LNCaP clone FGC (cell line): Measurements from ENCODE around the gene SURF4.
"Not testable (repeated sequence)": the region's sequence is repeated elsewhere in the genome, so short reads cannot be mapped to it uniquely, and the experiment has no call there.

ENCODE experiments used
- DNase-seq: peaks from one replicate; pipeline ENCODE4 v3.0.0-alpha.2; 2011; ENCODE audit warnings: low read depth
- H3K4me3 ChIP-seq: 2 replicates; pipeline ENCODE4 v1.5.1; 2011; ENCODE audit warnings: mild to moderate bottlenecking, low read depth, low read length, control low read depth
- CTCF ChIP-seq: IDR thresholded peaks from 2 replicates; pipeline ENCODE4 v1.5.1; 2012; ENCODE audit warnings: mild to moderate bottlenecking; ENCODE audit not compliant: control insufficient read depth, insufficient read depth; ENCODE audit errors: extremely low read depth

The SURF4 gene

GRCh38 chr9:133327834-133328484 is 47.9 kb downstream of the SURF4 start:
- no peak overlapping the region for H3K4me3 ChIP-seq
- no peak for TF ChIP-seq CTCF
- DNase-seq = no peak

- H3K4me3 ChIP-seq, DNase-seq: not testable (repeated sequence)
Measured at GRCh38 chr9:133327021-133327420, 48.8 kb downstream of the SURF4 start.

GRCh38 chr9:133323991-133324703 is 51.7 kb downstream of the SURF4 start:
- TF ChIP-seq CTCF = no peak
- H3K4me3 ChIP-seq = no peak overlapping the region
- no peak for DNase-seq

GRCh38 chr9:133323211-133323610 is 52.6 kb downstream of the SURF4 start:
- no peak for DNase-seq
- no peak overlapping the region for H3K4me3 ChIP-seq
- TF ChIP-seq CTCF = no peak

GRCh38 chr9:133322701-133323100 is 53.2 kb downstream of the SURF4 start:
- H3K4me3 ChIP-seq = no peak overlapping the region
- no peak for TF ChIP-seq CTCF
- no peak for DNase-seq

GRCh38 chr9:133321411-133321935 is 54.4 kb downstream of the SURF4 start:
- TF ChIP-seq CTCF = no peak
- DNase-seq = no peak
- H3K4me3 ChIP-seq = no peak overlapping the region

- no peak for DNase-seq
- no peak overlapping the region for H3K4me3 ChIP-seq
- TF ChIP-seq CTCF = no peak
Measured at GRCh38 chr9:133320421-133320881, 55.4 kb downstream of the SURF4 start.

- not testable (repeated sequence) for H3K4me3 ChIP-seq, DNase-seq
Measured at GRCh38 chr9:133317551-133317950, 58.3 kb downstream of the SURF4 start.
